Measurements from ENCODE around the gene ITGA3. TPM values are rescaled to one million over a fixed set of nuclear protein-coding genes. Genes with fewer than 3 reads are reported as not detected.

ITGA3 gene
- total and polyA plus RNA-seq, 3 donors from 2014 or later = 20.0 to 30.7 (median 24.2) TPM

- WGBS, 2 donors = 49 to 68% methylated on average over 4 to 10 of the region's 10 CpGs
- H3K27me3 ChIP-seq = no peaks in the 10 kb centered on the region
- no peaks in the 10 kb centered on the region for H3K4me1 ChIP-seq
- no peaks in the 10 kb centered on the region for H3K36me3 ChIP-seq (ENCODE audit: low read depth, missing control alignments)
- no peak overlapping the region for H3K27ac ChIP-seq
- no peak overlapping the region for H3K4me3 ChIP-seq
- DNase-seq = peak; percentile 79
- intact Hi-C loops (cut with DNase I; ENCODE audit: low total_unique reads) = loop anchor here (5.0 kb wide), 1 partner anchor 60 kb away; no protein-coding TSS in a partner anchor
- TF ChIP-seq CTCF (IDR thresholded peaks at IDR 0.05) (peak; percentile 92 to 96 (median 92)), POLR2A (IDR thresholded peaks at IDR 0.05) (no peak)
- no peaks in the 10 kb centered on the region for H3K9me3 ChIP-seq
Observed at GRCh38 chr17:50087246-50087911, 31.5 kb downstream of the ITGA3 start.

- Histone ChIP-seq H3K9me3 (no peaks in the 10 kb centered on the region), H3K36me3 (ENCODE audit: low read depth, missing control alignments) (no peaks in the 10 kb centered on the region), H3K4me1 (no peaks in the 10 kb centered on the region), H3K27ac (no peak overlapping the region), H3K27me3 (no peaks in the 10 kb centered on the region), H3K4me3 (no peak overlapping the region)
- TF ChIP-seq POLR2A (IDR thresholded peaks at IDR 0.05) (no peak), CTCF (IDR thresholded peaks at IDR 0.05) (no peak)
- WGBS, 2 donors = 67 to 77% methylated on average over 11 to 19 of the region's 19 CpGs
- intact Hi-C loops (cut with DNase I; ENCODE audit: low total_unique reads) = loop anchor here (5.0 kb wide), 1 partner anchor 61 kb away; no protein-coding TSS in a partner anchor
- no peak for DNase-seq
Observed at GRCh38 chr17:50087912-50088405, 32.0 kb downstream of the ITGA3 start.

- TF ChIP-seq CTCF (IDR thresholded peaks at IDR 0.05) (no peak), POLR2A (IDR thresholded peaks at IDR 0.05) (no peak)
Observed at GRCh38 chr17:50088952-50089825, 33.3 kb downstream of the ITGA3 start.

GRCh38 chr17:50090071-50090470 is 34.2 kb downstream of the ITGA3 start:
- Histone ChIP-seq H3K4me1 (no peaks in the 10 kb centered on the region), H3K9me3 (no peaks in the 10 kb centered on the region), H3K36me3 (ENCODE audit: low read depth, missing control alignments) (no peaks in the 10 kb centered on the region), H3K4me3 (no peak overlapping the region), H3K27me3 (no peaks in the 10 kb centered on the region), H3K27ac (no peak overlapping the region)
- 81 to 88% methylated on average over 6 of the region's 6 CpGs for WGBS, 2 donors
- intact Hi-C loops (cut with DNase I; ENCODE audit: low total_unique reads) = no loop called here
- TF ChIP-seq POLR2A (IDR thresholded peaks at IDR 0.05) (no peak), CTCF (IDR thresholded peaks at IDR 0.05) (no peak)
- DNase-seq = no peak

More at GRCh38 chr17:50088952-50089825, 33.3 kb downstream of the ITGA3 start:
- Histone ChIP-seq H3K27me3 (no peaks in the 10 kb centered on the region), H3K36me3 (ENCODE audit: low read depth, missing control alignments) (no peaks in the 10 kb centered on the region), H3K9me3 (no peaks in the 10 kb centered on the region), H3K4me3 (no peak overlapping the region), H3K4me1 (no peaks in the 10 kb centered on the region), H3K27ac (no peak overlapping the region)
- intact Hi-C loops (cut with DNase I; ENCODE audit: low total_unique reads) = loop anchor here (5.0 kb wide), 1 partner anchor 62 kb away; no protein-coding TSS in a partner anchor
- 83 to 88% methylated on average over 22 to 25 of the region's 25 CpGs for WGBS, 2 donors
- DNase-seq = no peak

Measured in testis (tissue), 3 donors.